KMS-11 (cell line): Measurements from ENCODE around the gene PTCD1.

ENCODE experiments used
- H2AFZ ChIP-seq: fragments of 200-600 bp; sonication (generic); 2 replicates; pipeline ENCODE4 v1.6.1; 2016; ENCODE audit warnings: antibody characterized with exemption, mixed run types, low read depth
- H3K27ac ChIP-seq: fragments of 200-600 bp; sonication (generic); 2 replicates; pipeline ENCODE4 v1.6.1; 2016; ENCODE audit warnings: mild to moderate bottlenecking, mixed run types
- H3K27me3 ChIP-seq: fragments of 200-600 bp; sonication (generic); 2 replicates; pipeline ENCODE4 v1.6.1; 2017; ENCODE audit warnings: mild to moderate bottlenecking, low read depth, mixed run types, moderate library complexity; ENCODE audit not compliant: insufficient read depth
- H3K36me3 ChIP-seq: fragments of 200-600 bp; sonication (generic); 2 replicates; pipeline ENCODE4 v1.6.1; 2017; ENCODE audit warnings: mild to moderate bottlenecking, mixed run types; ENCODE audit not compliant: insufficient read depth
- H3K4me1 ChIP-seq: fragments of 200-600 bp; sonication (generic); 2 replicates; pipeline ENCODE4 v1.6.1; 2016; ENCODE audit warnings: mild to moderate bottlenecking, low read depth, mixed run types; ENCODE audit not compliant: poor library complexity, severe bottlenecking
- H3K4me2 ChIP-seq: fragments of 200-600 bp; sonication (generic); 2 replicates; pipeline ENCODE4 v1.7.0; 2016; ENCODE audit warnings: mild to moderate bottlenecking, mixed run types
- H3K4me3 ChIP-seq: fragments of 200-600 bp; sonication (generic); IDR thresholded peaks from 2 replicates; pipeline ENCODE4 v1.6.1; 2017; ENCODE audit warnings: low read depth, low read length, mixed read lengths; ENCODE audit not compliant: insufficient read depth
- H3K79me2 ChIP-seq: fragments of 200-600 bp; sonication (generic); 2 replicates; pipeline ENCODE4 v1.6.1; 2016; ENCODE audit warnings: low read depth, mixed run types; ENCODE audit not compliant: insufficient read depth
- H3K9ac ChIP-seq: fragments of 200-600 bp; sonication (generic); 2 replicates; pipeline ENCODE4 v1.6.1; 2016; ENCODE audit warnings: mild to moderate bottlenecking, mixed run types
- H4K20me1 ChIP-seq: fragments of 200-600 bp; sonication (generic); 2 replicates; pipeline ENCODE4 v1.6.1; 2016; ENCODE audit warnings: mild to moderate bottlenecking, mixed run types; ENCODE audit not compliant: insufficient read depth
- TF ChIP-seq, protein P1 (sequence below): fragments of 200-600 bp; sonication (generic); conservative IDR thresholded peaks from 2 replicates; pipeline ENCODE4 v1.6.1; 2017; ENCODE audit warnings: low read depth, mild to moderate bottlenecking, antibody characterized with exemption, low read length, moderate library complexity, mixed read lengths

The PTCD1 gene

DNA sequence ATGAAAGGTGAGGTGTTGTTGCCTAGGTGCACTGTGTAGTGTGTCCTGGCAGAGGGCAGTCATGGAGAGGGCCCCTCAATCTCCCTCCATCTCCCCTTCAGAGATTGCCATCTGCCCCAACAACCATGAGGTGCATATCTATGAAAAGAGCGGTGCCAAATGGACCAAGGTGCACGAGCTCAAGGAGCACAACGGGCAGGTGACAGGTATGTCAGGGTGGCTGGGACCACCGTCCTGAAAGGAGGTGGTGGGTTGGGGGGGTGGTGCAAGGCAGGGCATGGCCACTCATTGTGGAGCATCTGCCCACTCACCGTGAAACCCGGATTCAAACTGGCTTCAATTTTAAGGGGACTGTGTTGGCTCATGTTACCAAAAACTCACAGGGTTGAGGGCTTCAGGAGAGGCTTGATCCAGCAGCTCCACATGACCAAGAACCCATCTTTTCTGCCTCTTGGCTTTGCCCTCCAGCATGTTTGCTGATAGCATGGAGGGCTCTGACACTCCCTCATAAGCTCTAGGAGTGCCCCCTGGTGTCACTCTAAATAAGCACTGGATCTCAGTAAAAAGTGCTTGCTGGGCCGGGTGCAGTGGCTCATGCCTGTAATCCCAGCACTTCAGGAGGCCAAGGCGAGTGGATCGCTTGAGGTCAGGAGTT is 51.9 kb downstream of the PTCD1 start:
- Histone ChIP-seq H4K20me1 (no peaks in the 10 kb centered on the region), H3K4me3 (no peak overlapping the region), H3K4me2 (no peak overlapping the region), H3K27me3 (no peaks in the 10 kb centered on the region), H3K4me1 (peaks cover 13% of the 10 kb centered on the region), H3K27ac (no peak overlapping the region), H3K79me2 (peaks cover 30% of the 10 kb centered on the region), H3K9ac (no peak overlapping the region), H3K36me3 (no peaks in the 10 kb centered on the region), H2AFZ (no peak overlapping the region)
- TF ChIP-seq, protein P1, sequence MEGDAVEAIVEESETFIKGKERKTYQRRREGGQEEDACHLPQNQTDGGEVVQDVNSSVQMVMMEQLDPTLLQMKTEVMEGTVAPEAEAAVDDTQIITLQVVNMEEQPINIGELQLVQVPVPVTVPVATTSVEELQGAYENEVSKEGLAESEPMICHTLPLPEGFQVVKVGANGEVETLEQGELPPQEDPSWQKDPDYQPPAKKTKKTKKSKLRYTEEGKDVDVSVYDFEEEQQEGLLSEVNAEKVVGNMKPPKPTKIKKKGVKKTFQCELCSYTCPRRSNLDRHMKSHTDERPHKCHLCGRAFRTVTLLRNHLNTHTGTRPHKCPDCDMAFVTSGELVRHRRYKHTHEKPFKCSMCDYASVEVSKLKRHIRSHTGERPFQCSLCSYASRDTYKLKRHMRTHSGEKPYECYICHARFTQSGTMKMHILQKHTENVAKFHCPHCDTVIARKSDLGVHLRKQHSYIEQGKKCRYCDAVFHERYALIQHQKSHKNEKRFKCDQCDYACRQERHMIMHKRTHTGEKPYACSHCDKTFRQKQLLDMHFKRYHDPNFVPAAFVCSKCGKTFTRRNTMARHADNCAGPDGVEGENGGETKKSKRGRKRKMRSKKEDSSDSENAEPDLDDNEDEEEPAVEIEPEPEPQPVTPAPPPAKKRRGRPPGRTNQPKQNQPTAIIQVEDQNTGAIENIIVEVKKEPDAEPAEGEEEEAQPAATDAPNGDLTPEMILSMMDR = peak; percentile 49

DNA sequence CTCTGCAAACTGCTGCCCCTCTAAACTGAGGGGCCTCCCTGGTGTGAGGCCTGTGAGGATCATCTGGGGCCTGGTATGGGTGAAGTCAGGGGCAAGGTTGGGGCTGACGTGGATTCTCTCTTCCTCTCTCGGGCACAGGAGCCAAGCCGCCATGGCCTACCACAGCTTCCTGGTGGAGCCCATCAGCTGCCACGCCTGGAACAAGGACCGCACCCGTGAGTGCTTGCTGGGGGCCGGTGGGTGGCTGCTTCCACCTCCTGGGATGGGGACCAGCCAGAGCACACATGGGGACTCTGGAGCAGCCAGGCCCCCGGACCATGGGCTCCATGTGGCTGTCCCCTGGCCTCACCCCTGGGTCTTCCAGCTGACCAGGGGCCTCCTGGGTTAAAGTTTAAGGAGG is 53.0 kb downstream of the PTCD1 start:
- Histone ChIP-seq H3K4me2 (no peak overlapping the region), H3K9ac (no peak overlapping the region), H3K4me3 (no peak overlapping the region), H3K27ac (no peak overlapping the region), H2AFZ (no peak overlapping the region), H3K79me2 (peaks cover 37% of the 10 kb centered on the region), H3K36me3 (no peaks in the 10 kb centered on the region), H4K20me1 (no peaks in the 10 kb centered on the region), H3K4me1 (peaks cover 21% of the 10 kb centered on the region), H3K27me3 (no peaks in the 10 kb centered on the region)
- TF ChIP-seq, protein P1 = no peak

DNA sequence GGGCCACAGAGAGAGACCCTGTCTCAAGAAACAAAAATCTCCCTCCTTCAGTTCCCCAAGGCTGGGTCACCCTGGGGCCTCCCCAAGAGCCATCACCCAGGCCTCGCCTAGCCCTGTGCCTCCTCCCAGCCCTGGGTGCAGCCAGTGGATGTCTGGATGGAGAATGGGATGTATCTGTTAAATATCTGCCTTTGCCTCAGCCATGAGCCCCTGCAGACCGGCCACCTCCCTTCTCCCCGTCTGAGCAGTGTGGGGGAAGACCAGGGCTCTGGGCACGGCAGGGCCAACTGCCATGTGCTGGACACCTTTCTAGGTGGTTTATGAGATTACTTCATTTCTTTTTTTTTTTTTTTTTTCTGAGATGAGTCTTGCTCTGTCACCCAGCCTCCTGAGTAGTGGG is 54.1 kb downstream of the PTCD1 start:
- Histone ChIP-seq H4K20me1 (no peaks in the 10 kb centered on the region), H3K9ac (no peak overlapping the region), H3K4me2 (no peak overlapping the region), H3K27me3 (no peaks in the 10 kb centered on the region), H3K4me3 (no peak overlapping the region), H3K36me3 (no peaks in the 10 kb centered on the region), H3K27ac (no peak overlapping the region; the same call in 1 of the 2 replicates), H3K79me2 (peaks cover 42% of the 10 kb centered on the region), H3K4me1 (peaks cover 31% of the 10 kb centered on the region), H2AFZ (no peak overlapping the region)
- TF ChIP-seq, protein P1 = no peak

DNA sequence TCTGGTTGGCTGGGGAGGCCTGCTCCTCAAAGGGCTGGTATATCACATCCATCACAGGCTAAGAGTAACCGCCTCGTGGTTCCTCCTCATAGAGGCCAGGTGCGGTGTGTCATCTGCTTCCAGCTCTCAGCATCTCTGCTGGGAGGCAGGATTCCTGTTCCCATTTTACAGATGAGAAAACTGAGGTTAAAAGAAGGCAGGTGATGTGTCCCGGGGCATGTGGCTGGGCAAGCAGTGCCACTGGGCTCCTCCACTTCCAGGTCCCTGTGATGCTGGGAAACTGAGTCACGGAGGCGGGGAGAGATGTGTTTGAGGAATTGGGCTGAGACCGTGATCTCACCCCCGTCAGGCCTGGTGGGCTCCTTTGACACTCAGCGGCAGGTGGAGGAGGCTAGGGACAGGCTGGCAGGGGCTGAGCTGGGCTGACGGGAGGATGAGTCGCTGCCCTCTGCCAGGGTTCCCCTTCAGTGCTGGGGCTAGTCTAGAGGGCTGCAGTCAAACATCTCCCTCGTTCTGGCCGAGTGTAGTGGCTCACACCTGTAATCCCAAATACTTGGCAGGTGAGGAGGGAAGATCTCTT is 54.7 kb downstream of the PTCD1 start:
- H3K4me1 ChIP-seq = peaks cover 38% of the 10 kb centered on the region
- H3K4me3 ChIP-seq = no peak overlapping the region
- H2AFZ ChIP-seq = no peak overlapping the region
- peaks cover 48% of the 10 kb centered on the region for H3K79me2 ChIP-seq
- TF ChIP-seq, protein P1 = no peak
- no peak overlapping the region for H3K4me2 ChIP-seq
- H3K27me3 ChIP-seq = no peaks in the 10 kb centered on the region
- H4K20me1 ChIP-seq = no peaks in the 10 kb centered on the region
- H3K9ac ChIP-seq = no peak overlapping the region
- H3K27ac ChIP-seq = no peak overlapping the region; the same call in 1 of the 2 replicates
- H3K36me3 ChIP-seq = no peaks in the 10 kb centered on the region
